Endothelial cell of umbilical vein (primary cell): ENCODE results near the gene NCOA6. TPM values are rescaled to one million over a fixed set of nuclear protein-coding genes. Genes with fewer than 3 reads are reported as not detected.

Source experiments
- BruUV-seq: library from RNA; stranded (reverse); fragments of 400-500 nt; replicated peaks from 2 replicates; lab custom pipeline; 2021; lab: Mats Ljungman, UMichigan
- CTCF ChIA-PET: fragments of 300-600, 350-600 bp; sonication (Branson Sonifier 250); formaldehyde crosslinking; loops from one replicate; lab custom pipeline; 2021; ENCODE audit warnings: antibody characterized with exemption, inconsistent platforms; lab: Charles Lee
- POLR2A ChIA-PET: fragments of 300-600, 350-600 bp; sonication (Branson Sonifier 250); formaldehyde crosslinking; loops from one replicate; lab custom pipeline; 2021; ENCODE audit warnings: antibody characterized with exemption, inconsistent platforms; lab: Charles Lee
- DNase-seq: peaks from one replicate; pipeline ENCODE4 v3.0.0-alpha.2; 2011; ENCODE audit warnings: low read depth, low spot score
- FAIRE-seq: peaks from 2 replicates; lab custom pipeline; 2011; peaks lifted over from hg19 to GRCh38; lab: Jason Lieb, UNC
- H2AFZ ChIP-seq: 2 replicates; pipeline ENCODE4 v1.6.0; 2012; ENCODE audit warnings: low read depth, low read length, control low read depth, inconsistent platforms
- H3K27ac ChIP-seq: 2 replicates; pipeline ENCODE4 v1.5.1; 2011; ENCODE audit warnings: low read depth, mild to moderate bottlenecking, control low read depth, low read length, moderate library complexity; ENCODE audit not compliant: insufficient read depth
- H3K27me3 ChIP-seq, 2 experiments: 2 replicates each; pipeline versions ENCODE4 v1.6.0 to v1.6.1; 2011; ENCODE audit warnings: low read length in 2 of 2, mixed read lengths in 1 of 2; ENCODE audit not compliant: control insufficient read depth in 2 of 2, insufficient read depth in 2 of 2
- H3K36me3 ChIP-seq, 2 experiments: 2 replicates in 1 of 2; 3 replicates in 1 of 2; pipeline ENCODE4 v1.5.1; 2011; ENCODE audit warnings: low read length in 2 of 2, mild to moderate bottlenecking in 1 of 2, moderate library complexity in 1 of 2; ENCODE audit not compliant: control insufficient read depth in 2 of 2, insufficient read depth in 2 of 2; ENCODE audit errors: extremely low read depth in 1 of 2
- H3K4me1 ChIP-seq: 3 replicates; pipeline ENCODE4 v1.5.1; 2011; ENCODE audit warnings: mild to moderate bottlenecking, low read length; ENCODE audit not compliant: control insufficient read depth, insufficient read depth; ENCODE audit errors: extremely low read depth
- H3K4me2 ChIP-seq: 2 replicates; pipeline ENCODE4 v1.6.1; 2011; ENCODE audit warnings: low read length, control low read depth, mixed read lengths; ENCODE audit not compliant: insufficient read depth
- H3K4me3 ChIP-seq, 3 experiments: fragments of 200-600 bp in 1 of 3; sonication (generic), shearing (Covaris generic) in 1 of 3; replicated peaks in 1 of 3; 2 replicates each; pipeline ENCODE4 v1.5.1; 2011 to 2016; ENCODE audit warnings: control low read depth in 3 of 3, low read length in 3 of 3, mild to moderate bottlenecking in 2 of 3, inconsistent platforms in 1 of 3, low read depth in 1 of 3, moderate library complexity in 1 of 3; ENCODE audit not compliant: insufficient read depth in 1 of 3
- H3K79me2 ChIP-seq: 2 replicates; pipeline ENCODE4 v1.6.0; 2012; ENCODE audit warnings: low read length, inconsistent platforms; ENCODE audit not compliant: control insufficient read depth, insufficient read depth
- H3K9ac ChIP-seq: replicated peaks from 2 replicates; pipeline ENCODE3; 2011; ENCODE audit warnings: low read length, control low read depth; ENCODE audit not compliant: insufficient read depth; ENCODE audit errors: extremely low read depth
- H3K9me1 ChIP-seq: replicated peaks from 3 replicates; pipeline ENCODE4 v1.6.0; 2011; ENCODE audit warnings: mild to moderate bottlenecking, low read length; ENCODE audit not compliant: control insufficient read depth, insufficient read depth; ENCODE audit errors: extremely low read depth
- H3K9me3 ChIP-seq: replicated peaks from 2 replicates; pipeline ENCODE4 v1.5.1; 2012; ENCODE audit warnings: low read length, inconsistent platforms; ENCODE audit not compliant: control insufficient read depth, insufficient read depth
- H4K20me1 ChIP-seq: replicated peaks from 2 replicates; pipeline ENCODE3; 2011; ENCODE audit warnings: mild to moderate bottlenecking, low read length; ENCODE audit not compliant: control insufficient read depth, insufficient read depth; ENCODE audit errors: extremely low read depth
- EZH2 ChIP-seq: IDR thresholded peaks from 2 replicates; pipeline ENCODE4 v1.6.1; 2012; ENCODE audit warnings: borderline replicate concordance, low read depth, mild to moderate bottlenecking, moderate library complexity, low read length, inconsistent platforms; ENCODE audit not compliant: severe bottlenecking
- FOS ChIP-seq: IDR thresholded peaks from 2 replicates; pipeline ENCODE4 v1.6.1; 2011; ENCODE audit warnings: mild to moderate bottlenecking, low read length, moderate library complexity, borderline replicate concordance; ENCODE audit not compliant: insufficient read depth
- GATA2 ChIP-seq: IDR thresholded peaks from 2 replicates; pipeline ENCODE4 v1.7.0; 2011; ENCODE audit warnings: low read depth, mild to moderate bottlenecking, moderate library complexity, mixed read lengths, low read length; ENCODE audit not compliant: insufficient read length, insufficient read depth
- JUN ChIP-seq: IDR thresholded peaks from 2 replicates; pipeline ENCODE4 v1.6.1; 2011; ENCODE audit warnings: borderline replicate concordance, low read depth; ENCODE audit not compliant: insufficient read length, insufficient read depth
- MAX ChIP-seq: IDR thresholded peaks from 2 replicates; pipeline ENCODE4 v1.6.1; 2011; ENCODE audit not compliant: insufficient read depth, insufficient read length
- MYC ChIP-seq: IDR thresholded peaks from one replicate; pipeline ENCODE4 v1.6.1; 2011; ENCODE audit warnings: mild to moderate bottlenecking, low read depth, low read length
- POLR2A ChIP-seq: IDR thresholded peaks from 2 replicates; pipeline ENCODE4 v1.6.1; 2012; ENCODE audit warnings: low read depth, mild to moderate bottlenecking, control low read depth, low read length
- POLR2AphosphoS5 ChIP-seq: IDR thresholded peaks from 2 replicates; pipeline ENCODE4 v1.6.1; 2012; ENCODE audit warnings: low read depth, mild to moderate bottlenecking, control low read depth, low read length, moderate library complexity; ENCODE audit not compliant: insufficient read depth
- dilution Hi-C: fragments of 300-500 bp; cut with MboI; formaldehyde crosslinking; loops from one replicate; pipeline ENCODE4 v1.15.0; 2019; ENCODE audit warnings: low sequenced_read_pairs; ENCODE audit not compliant: extremely low pct_ligation_motif_present
- intact Hi-C: fragments of 100-400 bp; cut with micrococcal nuclease; formaldehyde crosslinking; loops from one replicate; pipeline ENCODE4 v1.10.0; 2022
- polyA plus RNA-seq, 4 experiments: library from polyadenylated mRNA; depleted of rRNA in 3 of 4; stranded (reverse) in 3 of 4; unstranded in 1 of 4; fragments of >200 nt; gene quantifications; 2 replicates each; pipeline versions ENCODE4 v1.2.1 to v1.2.3, GENCODE V29; 2011 to 2012; ENCODE audit warnings: missing spikeins in 1 of 4
- total RNA-seq: library from RNA; stranded (reverse); gene quantifications from 2 replicates; pipeline ENCODE4 v1.2.3, GENCODE V29; 2021
- TF ChIP-seq, protein P1 (sequence below), 2 donors: IDR thresholded peaks; 1 replicate in 1 of 2; 2 replicates in 1 of 2; pipeline ENCODE4 v1.5.1; 2011; ENCODE audit warnings: low read length in 2 of 2, mild to moderate bottlenecking in 2 of 2, moderate library complexity in 2 of 2, control low read depth in 1 of 2, inconsistent platforms in 1 of 2, low read depth in 1 of 2; ENCODE audit not compliant: insufficient read depth in 1 of 2; ENCODE audit errors: extremely low read depth in 1 of 2

The NCOA6 gene
- total and polyA plus RNA-seq, 2 donors (not counting 3 experiments of a cell fraction or from before 2014, with no cell fraction given) = 16.9 to 26.7 TPM

DNA sequence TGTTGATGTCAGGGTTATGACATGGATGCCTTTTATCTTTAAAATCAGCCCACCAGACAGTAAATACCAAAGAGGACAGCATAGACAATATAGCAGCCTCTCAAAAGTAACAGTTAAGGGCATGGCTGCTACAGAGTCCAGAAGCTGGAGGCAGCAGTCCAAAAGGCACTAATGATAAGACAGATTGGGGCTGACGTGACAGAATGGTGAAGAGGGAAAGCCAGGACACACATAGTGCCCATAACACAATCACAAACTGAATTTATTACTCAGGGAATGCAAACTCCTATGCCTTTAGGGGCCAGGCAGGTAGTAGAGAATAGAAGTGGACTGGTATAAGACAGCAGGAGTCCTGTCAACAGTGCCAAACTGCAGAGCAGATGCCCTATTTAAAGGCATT, 80.6 kb downstream of the NCOA6 start:
- dilution Hi-C loops = no loop called here

DNA sequence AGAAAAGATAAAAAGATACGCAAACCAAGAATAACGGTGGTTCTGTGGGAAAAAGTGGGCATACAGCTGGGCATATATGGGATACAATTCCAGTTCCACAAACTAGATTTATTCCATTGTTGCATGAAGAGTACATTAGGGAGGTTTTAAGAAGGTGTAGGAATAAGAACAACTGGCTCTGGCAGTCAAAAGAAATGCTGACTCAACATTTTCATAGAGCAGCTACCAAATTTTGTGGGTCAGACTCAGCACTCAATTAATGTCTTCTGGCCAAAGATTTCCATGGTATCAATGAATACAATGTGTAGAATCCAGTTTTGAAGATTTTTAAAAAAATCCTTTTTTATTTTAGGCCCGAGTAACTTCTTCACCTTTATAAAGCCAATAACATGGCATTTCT, 81.1 kb downstream of the NCOA6 start:
- H3K9me3 ChIP-seq = no peaks in the 10 kb centered on the region
- POLR2A ChIA-PET = no interaction called here
- TF ChIP-seq JUN (no peak), EZH2 (no peak), FOS (no peak), GATA2 (no peak), POLR2A (no peak), MAX (no peak), POLR2AphosphoS5 (no peak), MYC (no peak)
- TF ChIP-seq, protein P1, sequence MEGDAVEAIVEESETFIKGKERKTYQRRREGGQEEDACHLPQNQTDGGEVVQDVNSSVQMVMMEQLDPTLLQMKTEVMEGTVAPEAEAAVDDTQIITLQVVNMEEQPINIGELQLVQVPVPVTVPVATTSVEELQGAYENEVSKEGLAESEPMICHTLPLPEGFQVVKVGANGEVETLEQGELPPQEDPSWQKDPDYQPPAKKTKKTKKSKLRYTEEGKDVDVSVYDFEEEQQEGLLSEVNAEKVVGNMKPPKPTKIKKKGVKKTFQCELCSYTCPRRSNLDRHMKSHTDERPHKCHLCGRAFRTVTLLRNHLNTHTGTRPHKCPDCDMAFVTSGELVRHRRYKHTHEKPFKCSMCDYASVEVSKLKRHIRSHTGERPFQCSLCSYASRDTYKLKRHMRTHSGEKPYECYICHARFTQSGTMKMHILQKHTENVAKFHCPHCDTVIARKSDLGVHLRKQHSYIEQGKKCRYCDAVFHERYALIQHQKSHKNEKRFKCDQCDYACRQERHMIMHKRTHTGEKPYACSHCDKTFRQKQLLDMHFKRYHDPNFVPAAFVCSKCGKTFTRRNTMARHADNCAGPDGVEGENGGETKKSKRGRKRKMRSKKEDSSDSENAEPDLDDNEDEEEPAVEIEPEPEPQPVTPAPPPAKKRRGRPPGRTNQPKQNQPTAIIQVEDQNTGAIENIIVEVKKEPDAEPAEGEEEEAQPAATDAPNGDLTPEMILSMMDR (IDR thresholded peaks at IDR 0.05; ENCODE audit: extremely low read depth in 1 of 2, insufficient read depth in 1 of 2, low read depth in 1 of 2, low read length in 2 of 2) = no peak
- no peak overlapping the region for H3K4me2 ChIP-seq
- H3K36me3 ChIP-seq = peaks cover 9 to 18% of the 10 kb centered on the region in 2 experiments
- no peaks in the 10 kb centered on the region for H3K4me1 ChIP-seq
- H3K9ac ChIP-seq = no peak overlapping the region
- no peaks in the 10 kb centered on the region for H3K79me2 ChIP-seq
- H3K9me1 ChIP-seq = no peaks in the 10 kb centered on the region
- no peak overlapping the region for H2AFZ ChIP-seq
- H3K27me3 ChIP-seq = no peaks in the 10 kb centered on the region
- no TSS peak for BruUV-seq
- FAIRE-seq (no peak), DNase-seq (no peak)
- no peak overlapping the region for H3K4me3 ChIP-seq
- intact Hi-C loops (no loop called here), dilution Hi-C loops (no loop called here)
- CTCF ChIA-PET = interaction anchor here (0.7 to 1.2 kb wide), 2 partner anchors 25 to 165 kb away, joined by 3 to 4 read pairs; no protein-coding TSS in a partner anchor
- no peak overlapping the region for H3K27ac ChIP-seq
- H4K20me1 ChIP-seq = no peaks in the 10 kb centered on the region

More for the DNA sequence above, 80.6 kb downstream of the NCOA6 start:
- Histone ChIP-seq H3K9ac (no peak overlapping the region), H3K4me2 (no peak overlapping the region), H3K9me1 (no peaks in the 10 kb centered on the region), H3K79me2 (no peaks in the 10 kb centered on the region), H3K27me3 (no peaks in the 10 kb centered on the region), H3K4me3 (no peak overlapping the region), H3K9me3 (no peaks in the 10 kb centered on the region), H3K4me1 (no peaks in the 10 kb centered on the region), H3K27ac (no peak overlapping the region), H3K36me3 (peaks cover 13 to 23% of the 10 kb centered on the region in 2 experiments), H2AFZ (no peak overlapping the region), H4K20me1 (no peaks in the 10 kb centered on the region)
- no TSS peak for BruUV-seq
- CTCF ChIA-PET = interaction anchor here (1.2 to 4.1 kb wide), 2 partner anchors 25 kb away, joined by 4 to 27 read pairs; no protein-coding TSS in a partner anchor
- DNase-seq (no peak), FAIRE-seq (no peak)
- POLR2A ChIA-PET = no interaction called here
- intact Hi-C loops = no loop called here
- TF ChIP-seq POLR2AphosphoS5 (no peak), GATA2 (no peak), EZH2 (no peak), JUN (no peak), POLR2A (no peak), MYC (no peak)
